GM19023 (cell line): ENCODE data around the gene PCNX1.
"Not testable (repeated sequence)": the region's sequence is repeated elsewhere in the genome, so short reads cannot be mapped to it uniquely, and the experiment has no call there.

ENCODE experiments used
- ATAC-seq: cut with Tn5 transposase; IDR thresholded peaks from one replicate; pipeline ENCODE4 v1.9.1; 2021; ENCODE audit warnings: mild to moderate bottlenecking, moderate library complexity; ENCODE audit not compliant: unreplicated experiment

The PCNX1 gene

DNA sequence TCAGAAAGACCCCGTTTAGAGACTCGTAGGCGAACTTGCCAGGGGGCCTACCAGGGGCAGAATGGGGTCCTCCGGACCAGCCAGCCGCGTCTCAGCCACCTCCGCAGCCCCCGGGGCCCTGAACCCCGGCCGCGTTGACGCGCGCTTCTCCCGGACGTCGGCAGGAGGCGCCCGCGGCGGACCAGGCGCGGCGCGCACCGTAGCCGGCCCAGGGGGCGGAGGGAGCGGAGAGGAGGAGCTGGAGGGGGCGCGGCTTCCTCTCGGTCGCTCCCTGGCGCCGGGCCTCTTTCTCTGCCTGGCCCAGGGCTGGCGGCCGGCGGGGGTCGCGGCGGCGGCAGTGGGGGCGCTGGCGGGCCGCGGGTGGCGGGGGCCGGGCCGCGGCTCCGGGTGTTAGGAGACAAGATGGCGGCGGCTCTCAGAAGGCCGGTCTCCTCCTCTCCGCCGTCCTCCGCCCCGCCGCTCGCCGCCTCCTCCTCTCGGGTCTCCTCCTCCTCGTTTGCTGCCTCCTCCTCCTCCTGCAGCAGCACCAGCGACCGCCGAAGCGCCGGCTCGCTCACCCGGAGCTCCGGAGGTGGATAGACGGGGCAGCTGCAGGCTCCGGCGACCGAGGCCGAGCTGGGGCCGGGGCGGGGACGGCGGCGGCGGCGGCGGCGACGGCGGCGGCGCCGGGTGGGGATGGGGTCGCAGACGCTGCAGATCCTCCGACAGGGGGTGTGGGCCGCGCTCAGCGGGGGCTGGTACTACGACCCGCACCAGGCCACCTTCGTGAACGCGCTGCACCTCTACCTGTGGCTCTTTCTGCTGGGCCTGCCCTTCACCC, at the start of gene PCNX1:
TSS of gene PCNX1 (plus strand) at position 284 of the 820 bp plus-strand sequence. CDS start at position 676, 392 bp downstream.
- ATAC-seq, result peak; percentile 71

DNA sequence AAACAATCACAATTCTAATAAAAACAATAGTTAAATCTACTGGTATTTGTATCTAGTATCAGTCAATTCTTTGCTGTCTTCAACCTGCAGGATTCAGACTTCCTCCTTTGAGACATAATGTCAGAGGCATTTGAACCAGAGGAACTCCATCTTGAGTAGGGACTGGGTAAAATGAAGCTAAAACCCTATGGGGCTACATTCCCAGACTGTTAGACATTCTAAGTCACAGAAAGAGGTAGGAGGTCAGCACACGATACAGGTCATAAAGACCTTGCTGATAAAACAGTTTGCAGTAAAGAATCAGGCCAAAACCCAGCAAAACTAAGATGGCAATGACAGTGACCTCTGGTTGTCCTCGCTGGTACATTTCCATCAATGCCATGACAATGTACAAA, 49.8 kb upstream of the PCNX1 start:
- ATAC-seq, result no peak

DNA sequence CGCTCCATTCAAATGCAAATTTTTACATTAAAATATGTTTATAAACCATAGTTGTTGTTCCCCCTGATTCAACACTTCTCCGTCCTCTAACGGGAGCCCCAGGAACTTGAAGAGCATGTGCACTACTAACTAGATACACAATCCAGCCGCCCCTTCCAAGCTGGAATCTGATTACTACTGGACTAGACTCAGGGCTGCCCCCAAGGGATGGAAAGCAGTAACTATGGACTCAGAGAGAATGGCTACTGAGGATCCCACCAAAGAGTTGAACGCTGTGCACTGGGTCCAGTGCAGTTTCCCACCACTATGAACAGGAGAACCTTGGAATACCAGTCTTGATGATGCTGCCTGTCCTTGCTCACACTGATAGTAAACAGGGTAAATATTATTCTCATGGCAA, 48.6 kb upstream of the PCNX1 start:
- ATAC-seq, result no peak

DNA sequence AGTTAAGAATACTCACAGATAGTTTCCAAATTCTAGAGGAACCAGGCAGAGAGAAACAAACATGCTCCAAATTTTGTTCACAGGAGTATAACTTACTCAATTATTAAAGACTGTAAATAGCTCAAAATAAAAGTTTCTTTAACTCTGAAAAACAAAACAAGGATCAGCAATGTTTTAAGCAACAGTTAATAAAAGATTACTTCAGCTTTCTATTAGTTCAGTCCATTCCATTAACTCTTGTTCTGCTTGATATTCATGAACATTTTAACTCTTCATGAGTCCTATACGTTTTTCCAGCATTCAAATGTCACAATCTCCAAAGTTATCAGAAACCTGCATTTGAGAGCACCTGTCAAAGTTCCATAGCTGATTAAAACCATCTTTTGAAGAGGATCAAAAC, 40.3 kb upstream of the PCNX1 start:
- ATAC-seq, result not testable (repeated sequence)

DNA sequence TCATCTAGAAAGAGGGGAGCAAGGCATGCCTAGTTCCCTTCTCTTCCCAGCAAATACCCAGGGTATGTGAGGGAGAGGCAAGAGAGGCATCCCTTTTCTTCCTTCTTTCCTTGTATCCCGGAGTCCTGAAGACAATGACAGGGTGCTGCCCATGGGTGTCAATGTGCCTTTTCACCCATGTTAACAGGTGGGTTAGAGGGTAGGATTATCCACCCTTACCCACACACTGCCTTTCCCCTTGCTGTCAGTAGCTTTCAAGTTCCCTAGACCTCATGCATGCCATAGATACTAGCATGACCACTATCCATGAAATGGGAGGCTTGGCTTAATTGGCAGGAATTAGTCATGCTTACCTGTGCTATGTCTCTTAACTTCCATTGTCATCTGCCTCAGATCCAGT, 36.3 kb upstream of the PCNX1 start:
- no peak for ATAC-seq

DNA sequence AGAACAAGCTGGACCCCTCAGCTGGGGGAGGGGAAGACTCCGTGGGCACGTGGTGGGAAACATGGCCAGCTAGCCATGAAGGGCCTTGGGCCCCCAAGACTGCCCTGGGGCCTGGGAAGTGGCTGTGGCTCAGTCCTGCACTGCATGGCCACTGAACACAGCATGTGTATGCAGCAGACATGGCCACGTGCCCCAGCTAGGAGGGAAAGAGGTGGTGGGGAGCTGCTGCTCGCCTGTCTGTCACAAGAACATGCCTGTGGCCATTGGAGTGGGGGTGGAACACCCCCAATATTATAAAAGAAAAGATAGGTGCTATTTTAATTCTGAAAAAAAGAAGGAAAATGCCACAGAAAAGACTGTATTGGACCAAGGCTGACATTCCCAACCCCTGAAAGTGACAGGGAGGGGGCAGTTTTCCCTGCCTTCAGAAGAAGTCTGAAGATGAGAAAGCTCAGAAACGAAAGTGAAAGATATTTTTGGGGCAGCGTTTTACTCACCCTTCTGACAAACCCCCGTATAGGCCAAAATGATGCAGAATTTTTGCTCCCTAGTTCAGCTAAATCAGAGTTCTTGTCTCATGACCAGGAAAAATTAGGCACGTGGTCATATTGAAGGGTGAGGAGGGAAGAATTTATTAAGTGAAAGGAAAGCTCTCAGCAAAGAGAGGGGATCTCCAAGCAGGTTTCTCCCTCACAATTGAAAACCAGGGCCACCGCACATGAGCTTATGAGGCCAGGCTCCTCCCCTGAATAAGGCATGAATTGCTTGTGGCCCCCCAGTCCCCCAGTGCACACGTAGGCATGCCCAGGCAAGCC, 35.2 kb upstream of the PCNX1 start:
- ATAC-seq, result no peak

DNA sequence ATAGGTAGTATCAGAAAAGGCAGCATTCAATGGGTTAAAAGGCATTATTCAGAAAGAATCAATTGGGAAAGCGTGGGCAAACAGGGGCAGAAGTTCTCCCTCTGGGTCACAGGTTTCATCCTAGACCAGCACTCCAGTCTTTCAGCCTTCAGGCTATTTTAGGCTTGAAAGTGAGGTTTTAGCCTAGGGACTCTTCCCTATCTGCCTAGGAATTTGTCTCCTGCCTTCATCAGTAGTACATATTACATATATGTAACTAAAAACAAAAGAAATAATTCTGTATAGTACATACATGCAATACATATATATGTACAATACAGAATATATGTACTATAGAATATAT, 34.6 kb upstream of the PCNX1 start:
- ATAC-seq, result no peak

DNA sequence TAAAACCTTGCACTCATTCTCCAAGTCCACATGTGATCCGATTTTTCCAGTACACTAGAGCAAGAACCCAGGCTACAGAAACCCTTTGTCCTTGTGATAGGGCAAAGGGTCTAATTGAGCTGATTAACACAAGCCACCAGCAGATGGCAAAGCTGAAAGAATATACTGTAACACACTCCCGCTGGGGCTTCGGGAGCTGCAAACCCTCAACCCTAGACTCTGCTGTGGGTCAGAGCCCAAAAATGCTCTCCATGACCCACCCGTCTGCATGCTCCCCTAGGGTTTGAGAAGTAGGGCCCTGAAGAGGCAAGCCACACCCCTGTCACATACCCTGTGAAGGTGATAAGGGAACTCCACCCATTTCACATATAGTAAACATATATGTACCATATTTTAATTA, 33.6 kb upstream of the PCNX1 start:
- ATAC-seq, result no peak

DNA sequence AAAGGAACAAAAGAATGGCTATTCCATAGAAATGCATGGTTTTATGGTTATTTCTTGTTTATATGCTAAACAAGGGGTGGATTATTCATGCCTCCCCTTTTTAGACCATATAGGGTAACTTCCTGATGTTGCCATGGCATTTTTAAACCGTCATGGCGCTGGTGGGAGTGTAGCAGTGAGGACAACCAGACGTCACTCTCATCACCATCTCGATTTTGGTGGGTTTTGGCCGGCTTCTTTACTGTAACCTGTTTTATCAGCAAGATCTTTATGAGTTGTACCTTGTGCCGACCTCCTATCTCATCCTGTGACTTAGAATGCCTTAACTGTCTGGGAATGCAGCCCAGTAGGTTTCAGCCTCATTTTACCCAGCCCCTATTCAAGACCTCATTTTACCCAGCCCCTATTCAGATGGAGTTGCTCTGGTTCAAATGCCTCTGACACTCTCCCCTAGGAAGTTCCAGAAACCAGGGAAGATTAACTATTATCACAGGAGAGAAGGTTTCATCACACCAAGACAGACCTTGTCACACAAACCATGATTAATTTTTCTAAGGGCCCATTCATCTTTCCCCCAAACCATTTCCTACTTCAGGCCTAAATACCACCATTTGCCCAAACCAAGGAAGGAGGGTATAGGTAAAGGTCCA, 31.3 kb upstream of the PCNX1 start:
- ATAC-seq, result not testable (repeated sequence)

DNA sequence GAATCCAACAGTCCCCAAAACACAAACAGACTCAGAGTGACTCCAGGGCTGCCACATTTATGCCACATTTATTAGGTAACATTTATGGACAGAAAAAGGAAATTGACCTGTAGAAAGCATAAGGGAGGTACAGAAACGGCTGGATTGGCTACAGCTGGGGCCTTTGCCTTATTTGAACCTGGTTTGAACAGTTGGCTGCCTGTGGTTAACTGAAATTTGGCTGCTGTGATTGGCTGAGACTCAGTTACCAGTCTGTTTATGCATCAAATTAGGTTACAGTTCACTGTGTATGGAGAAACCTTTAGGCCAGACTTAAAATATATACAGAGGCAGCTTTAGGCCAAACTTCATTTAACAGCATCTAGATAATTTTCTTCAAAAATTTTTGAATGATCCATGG, 27.8 kb upstream of the PCNX1 start:
- no peak for ATAC-seq

DNA sequence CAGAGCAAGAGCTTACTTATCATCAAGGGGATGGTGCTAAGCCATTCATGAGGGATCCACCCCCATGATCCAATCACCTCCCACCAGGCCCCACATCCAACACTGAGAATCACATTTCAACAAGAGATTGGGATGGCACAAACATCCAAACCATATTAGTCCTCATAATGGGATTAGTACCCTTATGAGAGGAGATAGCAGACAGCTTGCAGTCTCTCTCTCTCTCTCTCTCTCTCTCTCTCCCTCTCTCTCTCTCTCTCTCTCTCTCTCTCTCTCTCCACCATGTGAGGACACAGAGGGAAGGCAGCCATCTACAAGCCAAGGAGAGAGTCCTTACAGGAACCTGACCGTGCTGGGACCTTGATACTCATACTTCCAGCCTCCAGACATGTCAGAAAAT, 26.4 kb upstream of the PCNX1 start:
- ATAC-seq, result not testable (repeated sequence)

DNA sequence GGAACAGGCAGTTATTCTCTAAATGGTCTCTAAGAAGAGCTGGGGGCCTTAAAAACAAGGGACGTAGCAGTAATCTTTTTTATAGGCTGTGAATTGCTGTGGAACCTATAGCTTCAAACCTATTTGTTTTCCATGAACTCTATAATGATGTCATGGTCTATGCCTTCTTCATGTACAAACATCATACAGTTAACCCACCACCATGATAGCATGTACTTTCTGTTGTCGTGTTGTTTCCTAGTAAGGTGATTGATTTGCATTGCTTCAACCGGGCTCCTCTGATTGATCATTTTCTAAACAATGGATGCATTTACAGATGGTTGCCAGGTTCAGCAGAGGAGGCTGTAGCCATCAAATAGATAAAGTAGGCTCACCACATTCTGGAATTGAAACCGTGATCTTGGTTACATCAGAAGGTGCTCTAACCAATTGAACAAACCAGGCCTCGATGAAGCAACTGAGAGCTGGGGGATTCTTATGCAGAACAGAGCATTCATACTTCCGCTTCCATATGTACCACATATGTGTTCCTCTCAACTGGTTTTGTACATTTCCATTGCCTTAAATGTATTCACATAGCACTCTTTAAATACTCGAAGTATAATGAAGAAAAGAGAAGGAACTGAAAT, 25.6 kb upstream of the PCNX1 start:
- no peak for ATAC-seq

DNA sequence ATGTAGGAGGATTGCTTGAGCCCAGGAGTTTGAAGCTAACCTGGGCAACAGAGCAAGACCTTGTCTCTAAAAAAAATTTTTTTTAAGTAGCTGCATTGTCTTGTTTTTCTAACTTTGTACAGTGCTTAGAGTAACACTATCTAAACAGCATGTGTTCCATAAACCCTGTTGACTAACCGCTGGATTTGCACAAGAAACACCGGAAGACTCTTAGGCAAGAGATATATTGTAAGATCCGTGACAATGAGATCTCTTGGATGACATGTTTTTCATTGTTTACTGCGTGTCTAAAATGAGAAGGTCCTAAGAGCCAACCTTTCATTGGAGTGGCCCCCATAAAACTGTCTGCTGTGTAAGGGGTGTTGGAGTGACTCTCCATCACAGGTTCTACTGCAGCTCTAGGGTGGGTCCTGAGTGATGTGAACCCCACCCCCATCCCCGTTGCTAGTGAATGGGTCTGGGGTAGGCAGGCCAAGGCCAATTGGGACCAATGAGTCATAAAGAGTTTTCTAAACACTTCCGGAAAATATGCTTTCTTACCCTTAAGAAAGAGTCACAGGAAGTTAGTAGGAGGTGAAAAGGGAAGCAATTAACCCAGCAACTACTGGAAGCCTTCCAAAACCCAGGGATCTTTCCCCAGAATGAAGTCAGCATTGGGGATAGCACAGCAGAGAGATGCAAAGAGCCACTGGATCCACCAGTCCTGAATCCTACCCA, 24.3 kb upstream of the PCNX1 start:
- ATAC-seq, result no peak

DNA sequence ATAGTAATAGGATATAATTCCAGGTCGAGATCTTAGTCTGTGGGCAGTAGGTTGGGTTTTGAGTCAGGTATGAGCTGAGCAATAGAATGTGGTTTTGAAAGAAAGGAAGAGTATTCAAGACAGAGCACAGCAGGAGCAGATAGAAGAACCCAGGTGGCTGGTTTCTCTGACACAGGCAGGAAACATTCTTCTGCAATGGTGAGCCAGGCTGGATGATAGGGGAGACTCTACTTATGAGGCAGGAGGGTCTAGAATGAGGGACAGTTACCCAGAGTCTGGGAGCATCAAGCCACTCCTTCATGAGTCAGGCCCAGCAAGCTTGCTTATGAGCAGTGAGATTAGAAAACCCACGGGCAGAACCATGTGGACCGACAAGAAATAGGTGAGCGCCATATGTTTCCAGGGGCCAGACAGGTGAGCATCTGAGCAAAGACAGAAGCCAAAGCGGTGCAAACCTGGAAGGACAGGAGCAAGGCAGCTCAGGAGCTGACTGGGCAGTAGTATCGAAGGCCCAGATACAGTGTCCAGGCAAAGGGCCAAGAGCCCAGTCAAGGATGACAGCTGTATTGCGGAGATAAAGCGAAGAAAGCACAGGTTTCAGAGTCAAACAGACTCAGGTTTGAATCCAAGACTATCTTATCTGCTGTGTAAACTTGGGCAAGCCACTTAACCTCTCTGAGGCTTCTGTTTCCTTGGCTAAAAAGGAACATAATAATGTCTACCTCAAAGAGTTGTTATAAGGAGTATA, 22.5 kb upstream of the PCNX1 start:
- no peak for ATAC-seq

DNA sequence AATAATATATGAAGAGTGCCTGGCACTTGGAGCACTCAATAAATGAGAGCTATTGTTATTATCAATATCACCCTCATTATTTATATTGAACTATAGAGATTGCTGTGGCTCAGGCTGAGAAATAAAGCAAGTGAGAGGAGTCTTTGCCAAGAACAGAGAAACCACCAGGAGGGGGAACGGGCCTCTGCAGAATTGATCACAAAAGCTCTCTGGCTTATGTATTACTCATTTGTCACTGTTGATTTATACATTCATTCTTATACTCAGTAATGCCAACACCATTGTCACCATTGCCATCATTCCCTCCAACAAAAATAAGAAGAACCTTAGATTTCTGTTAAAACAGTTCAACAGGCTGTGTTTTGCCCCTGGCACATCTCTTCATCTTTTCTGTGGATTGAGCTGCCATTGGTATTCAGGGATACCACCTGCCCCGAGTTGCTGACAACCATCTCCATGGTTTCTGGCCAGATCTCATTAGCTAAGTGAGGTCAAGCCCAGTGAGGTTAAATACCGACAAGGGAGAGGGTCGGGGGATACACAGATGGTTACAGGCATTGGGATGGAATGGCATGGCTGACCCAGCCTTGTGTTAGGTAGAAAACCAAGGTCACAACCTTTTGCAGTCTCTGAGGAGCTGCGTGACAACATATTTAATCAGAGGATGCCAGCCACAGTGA, 21.8 kb upstream of the PCNX1 start:
- ATAC-seq, result no peak

DNA sequence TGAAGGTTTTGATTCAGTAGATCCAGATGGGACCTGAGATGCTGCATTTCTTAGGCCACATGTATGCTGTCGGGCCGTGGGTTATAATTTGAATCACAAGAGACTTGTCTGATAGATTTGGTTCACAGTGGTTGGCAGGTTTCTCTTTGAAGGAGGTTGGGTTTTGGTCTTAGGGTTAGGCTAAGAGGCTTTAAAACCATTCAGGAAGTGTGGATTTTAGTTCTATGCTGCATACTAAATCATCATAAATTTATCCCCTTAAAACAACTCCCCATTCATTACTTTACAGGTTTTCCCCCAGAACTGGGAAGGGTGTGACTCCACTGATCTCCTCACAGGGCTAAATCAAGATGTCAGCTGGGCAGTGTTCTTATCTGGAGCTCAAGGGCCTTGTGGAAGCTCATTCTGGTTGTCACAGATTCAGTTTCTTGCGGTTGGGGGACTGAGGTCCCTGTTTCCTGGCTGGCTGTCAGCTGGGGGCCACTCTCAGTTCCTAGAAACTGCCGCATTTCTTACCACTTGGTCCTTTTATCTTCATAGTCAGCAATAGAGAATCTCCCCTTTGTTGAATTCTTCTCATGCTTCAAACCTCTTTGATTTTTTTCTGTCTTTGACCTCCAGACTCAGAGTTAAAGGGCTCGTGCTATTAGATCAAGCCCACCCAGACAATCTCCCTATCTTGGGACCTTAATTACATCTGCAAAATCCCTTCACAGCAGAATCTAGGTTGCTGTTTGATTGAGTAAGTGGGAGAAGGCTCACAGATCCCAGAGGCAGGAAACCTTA, 20.6 kb upstream of the PCNX1 start:
- ATAC-seq, result peak; percentile 42

DNA sequence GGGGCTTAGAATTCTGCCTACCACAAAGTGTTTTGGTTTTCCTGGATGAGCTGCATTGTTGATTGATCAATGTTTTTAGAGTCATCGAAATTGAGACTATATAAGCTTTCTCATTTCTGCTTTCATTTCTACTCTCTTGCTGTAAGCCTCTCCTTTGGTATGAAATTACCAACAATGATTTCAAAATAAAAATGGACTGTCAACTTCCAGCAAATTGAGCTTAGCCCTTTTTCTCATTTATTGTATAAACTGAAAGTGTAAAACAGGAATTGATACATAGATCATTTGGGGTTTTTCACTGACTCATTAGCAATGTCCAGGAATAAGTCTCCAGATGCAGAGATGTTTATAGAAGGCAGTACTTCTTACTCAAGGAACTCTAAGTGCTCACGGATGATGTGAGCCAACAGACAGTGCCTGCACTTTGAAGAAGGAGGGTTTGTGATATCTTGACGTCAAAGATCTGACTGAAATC, 20.0 kb upstream of the PCNX1 start:
- ATAC-seq, result no peak

DNA sequence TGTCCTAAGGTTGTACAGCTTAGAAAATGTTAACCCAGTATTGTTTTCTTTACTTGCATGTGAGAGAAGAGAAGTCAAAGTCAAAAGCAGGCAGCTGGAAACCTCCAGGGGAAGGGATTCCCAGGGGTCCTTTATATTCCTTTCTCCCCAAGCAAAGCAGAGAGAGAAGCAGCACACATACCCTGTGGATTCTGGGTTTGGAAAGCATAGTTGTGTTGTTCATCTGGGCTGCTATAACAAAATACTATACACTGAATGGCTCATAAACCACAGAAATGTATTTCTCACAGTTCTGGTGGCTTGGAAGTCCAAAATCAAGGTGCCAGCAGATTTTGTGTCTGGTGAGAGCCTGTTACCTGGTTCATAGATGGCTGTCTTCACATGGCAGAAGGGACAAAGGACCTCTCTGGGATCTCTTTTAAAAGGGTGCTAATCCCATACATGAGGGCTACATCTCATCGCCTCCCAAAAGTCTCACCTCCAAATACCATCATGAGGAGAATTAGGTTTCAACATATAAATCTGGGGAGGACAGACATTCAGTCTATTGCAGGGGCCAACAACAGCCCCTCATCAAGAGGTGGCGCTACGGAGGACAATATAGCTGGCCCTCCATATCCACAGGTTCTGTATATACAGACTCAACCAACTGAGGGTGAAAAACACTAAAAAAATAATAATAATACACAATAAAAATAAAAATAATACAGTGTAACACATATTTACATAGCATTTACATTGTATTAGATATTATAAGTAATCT, 19.3 kb upstream of the PCNX1 start:
- ATAC-seq, result no peak
